AG08396 (cell line): ENCODE data around the gene ACTG1.
"Not testable (repeated sequence)": the region's sequence is repeated elsewhere in the genome, so short reads cannot be mapped to it uniquely, and the experiment has no call there.

Experiments
- DNase-seq: peaks from one replicate; pipeline ENCODE4 v3.0.0; 2012; ENCODE audit warnings: low spot score, mixed read lengths

Gene ACTG1

DNA sequence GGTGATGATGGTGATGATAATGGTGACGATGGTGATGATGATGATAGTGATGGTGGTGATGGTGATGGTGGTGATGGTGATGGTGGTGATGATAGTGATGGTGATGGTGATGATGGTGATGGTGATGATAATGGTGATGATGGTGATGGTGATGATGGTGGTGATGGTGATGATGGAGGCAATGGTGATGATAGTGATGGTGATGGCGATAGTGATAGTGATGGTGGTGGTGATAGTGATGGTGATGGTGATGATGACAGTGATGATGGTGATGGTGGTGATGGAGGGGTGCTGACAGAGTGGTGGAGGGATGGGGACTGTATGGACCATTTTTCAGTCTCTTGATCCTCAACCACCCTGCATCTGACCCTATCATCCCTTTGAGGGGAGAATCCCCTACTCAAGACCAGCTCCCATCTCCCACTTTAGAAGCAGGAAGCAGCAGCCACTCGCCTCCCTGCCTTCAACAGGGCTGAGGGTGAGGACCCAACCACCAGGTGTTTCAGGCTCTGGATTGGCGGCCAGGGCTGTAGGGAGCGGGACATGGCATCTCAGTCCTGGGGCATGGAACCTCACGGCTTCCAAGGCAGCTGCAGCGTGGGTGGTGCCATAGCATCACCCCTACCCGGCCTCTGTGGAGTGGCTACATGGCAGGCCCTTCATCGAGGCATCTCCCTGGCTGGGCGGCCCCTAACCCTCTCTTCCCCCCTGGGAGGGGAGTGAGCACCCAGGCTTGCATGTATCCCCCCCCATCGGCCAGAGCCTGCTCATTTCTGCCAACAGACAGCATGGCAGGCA, 20.1 kb upstream of the ACTG1 start:
- DNase-seq, result no peak

DNA sequence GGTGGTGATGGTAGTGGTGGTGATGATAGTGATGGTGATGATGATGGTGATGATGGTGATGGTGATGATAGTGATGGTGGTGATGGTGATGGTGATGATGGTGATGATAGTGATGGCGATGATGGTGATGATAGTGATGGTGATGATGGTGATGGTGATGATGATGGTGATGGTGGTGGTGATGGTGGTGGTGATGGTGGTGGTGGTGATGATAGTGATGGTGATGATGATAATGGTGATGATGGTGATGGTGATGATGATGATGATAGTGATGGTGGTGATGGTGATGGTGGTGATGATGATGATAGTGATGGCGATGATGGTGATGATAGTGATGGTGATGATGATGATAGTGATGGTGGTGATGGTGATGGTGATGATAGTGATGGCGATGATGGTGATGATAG, 19.4 kb upstream of the ACTG1 start:
- not testable (repeated sequence) for DNase-seq

DNA sequence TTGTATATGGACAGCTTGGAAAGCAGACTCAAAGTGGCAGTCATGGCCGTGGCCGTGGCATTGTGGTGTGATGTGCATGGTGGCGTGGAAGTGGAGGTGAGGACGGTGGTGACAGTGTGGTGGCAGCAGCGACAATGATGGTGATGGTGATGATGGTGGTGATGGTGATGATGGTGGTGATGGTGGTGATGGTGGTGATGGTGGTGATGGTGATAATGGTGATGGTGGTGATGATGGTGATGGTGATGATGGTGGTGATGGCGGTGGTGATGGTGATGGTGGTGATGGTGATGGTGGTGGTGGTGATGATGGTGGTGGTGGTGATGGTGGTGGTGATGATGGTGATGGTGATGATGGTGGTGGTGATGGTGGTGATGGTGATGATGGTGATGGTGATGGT, 18.4 kb upstream of the ACTG1 start:
- not testable (repeated sequence) for DNase-seq

DNA sequence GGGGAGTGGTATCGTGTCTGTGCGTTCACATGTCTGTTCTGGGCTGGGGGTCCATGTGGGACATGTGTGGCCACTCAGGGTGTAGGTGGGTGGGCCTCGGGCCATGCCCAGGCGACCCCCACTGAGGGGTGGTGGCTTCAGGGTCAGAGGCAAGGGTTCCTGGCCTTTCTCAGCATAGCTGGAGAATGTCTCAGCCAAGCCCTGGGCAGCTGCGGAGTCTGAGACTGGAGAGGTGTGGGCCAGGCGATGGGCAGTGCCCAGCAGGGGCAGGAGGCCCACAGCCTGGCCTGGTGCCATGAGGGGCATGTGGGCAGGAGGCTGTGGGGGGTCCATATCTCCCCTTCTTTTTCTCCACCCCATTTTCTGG, 16.8 kb upstream of the ACTG1 start:
- no peak for DNase-seq

DNA sequence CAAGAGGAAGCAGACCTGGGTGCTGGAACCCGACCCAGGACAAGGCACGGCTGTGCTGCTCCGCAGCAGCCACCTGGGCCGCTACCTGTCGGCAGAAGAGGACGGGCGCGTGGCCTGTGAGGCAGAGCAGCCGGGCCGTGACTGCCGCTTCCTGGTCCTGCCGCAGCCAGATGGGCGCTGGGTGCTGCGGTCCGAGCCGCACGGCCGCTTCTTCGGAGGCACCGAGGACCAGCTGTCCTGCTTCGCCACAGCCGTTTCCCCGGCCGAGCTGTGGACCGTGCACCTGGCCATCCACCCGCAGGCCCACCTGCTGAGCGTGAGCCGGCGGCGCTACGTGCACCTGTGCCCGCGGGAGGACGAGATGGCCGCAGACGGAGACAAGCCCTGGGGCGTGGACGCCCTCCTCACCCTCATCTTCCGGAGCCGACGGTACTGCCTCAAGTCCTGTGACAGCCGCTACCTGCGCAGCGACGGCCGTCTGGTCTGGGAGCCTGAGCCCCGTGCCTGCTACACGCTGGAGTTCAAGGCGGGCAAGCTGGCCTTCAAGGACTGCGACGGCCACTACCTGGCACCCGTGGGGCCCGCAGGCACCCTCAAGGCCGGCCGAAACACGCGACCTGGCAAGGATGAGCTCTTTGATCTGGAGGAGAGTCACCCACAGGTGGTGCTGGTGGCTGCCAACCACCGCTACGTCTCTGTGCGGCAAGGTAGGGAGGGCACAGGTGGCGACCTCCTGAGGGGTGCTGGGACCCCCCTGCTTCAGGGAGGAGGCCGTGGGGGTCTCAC, 16.2 kb upstream of the ACTG1 start:
- no peak for DNase-seq

DNA sequence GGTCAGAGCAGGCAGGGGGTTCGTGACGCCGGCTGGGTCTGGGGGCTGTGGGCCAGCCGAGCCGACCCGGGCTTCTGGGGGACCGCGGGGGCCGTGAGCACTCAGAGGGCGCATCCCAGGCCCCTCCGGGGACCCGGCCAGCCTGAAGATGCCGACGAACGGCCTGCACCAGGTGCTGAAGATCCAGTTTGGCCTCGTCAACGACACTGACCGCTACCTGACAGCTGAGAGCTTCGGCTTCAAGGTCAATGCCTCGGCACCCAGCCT, 15.7 kb upstream of the ACTG1 start:
- no peak for DNase-seq

DNA sequence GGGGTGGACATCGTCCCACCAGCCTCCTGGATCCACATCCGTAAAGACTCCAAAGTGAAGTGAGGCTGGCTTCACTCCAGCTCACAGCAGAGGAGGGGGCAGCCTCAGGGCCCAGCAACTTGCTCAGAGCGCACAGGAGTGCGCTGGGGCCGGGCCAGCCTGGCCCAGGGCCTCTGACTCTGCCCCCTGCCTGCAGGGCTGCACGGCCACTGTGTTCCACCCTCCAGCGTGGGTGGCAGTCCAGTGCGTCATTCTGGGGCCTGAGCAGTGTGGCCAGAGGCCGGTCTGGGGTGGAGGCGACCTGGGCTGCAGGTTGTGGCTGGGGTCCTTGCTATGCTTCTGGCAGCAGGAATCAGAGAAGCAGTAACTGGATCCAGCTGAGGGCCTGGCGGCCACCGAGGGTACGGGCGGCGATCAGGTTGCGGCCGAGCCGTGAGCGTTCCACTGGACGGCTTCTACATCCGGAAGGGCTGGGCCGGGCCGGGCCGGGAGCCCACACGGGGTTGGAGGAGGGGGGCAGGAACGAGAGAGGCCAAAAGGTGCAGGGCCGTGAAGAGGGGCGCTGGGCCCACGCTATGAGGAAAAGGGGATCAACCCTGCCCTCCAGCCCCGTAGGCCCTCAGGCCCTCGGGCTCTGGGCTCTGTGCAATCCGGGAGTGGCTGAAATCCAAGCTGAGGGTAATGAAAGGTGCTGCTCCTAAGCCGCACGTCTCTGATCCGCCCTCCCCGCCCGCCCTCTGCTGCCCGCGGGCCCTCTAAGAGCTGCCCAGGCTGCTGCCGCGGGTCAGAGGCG, 15.2 kb upstream of the ACTG1 start, which contains the start of gene FSCN2:
FSCN2 (plus strand) TSS at position 787 of the 793 bp plus-strand sequence. CDS start 155 bp downstream, outside the sequence.
- DNase-seq, result peak; percentile 74

DNA sequence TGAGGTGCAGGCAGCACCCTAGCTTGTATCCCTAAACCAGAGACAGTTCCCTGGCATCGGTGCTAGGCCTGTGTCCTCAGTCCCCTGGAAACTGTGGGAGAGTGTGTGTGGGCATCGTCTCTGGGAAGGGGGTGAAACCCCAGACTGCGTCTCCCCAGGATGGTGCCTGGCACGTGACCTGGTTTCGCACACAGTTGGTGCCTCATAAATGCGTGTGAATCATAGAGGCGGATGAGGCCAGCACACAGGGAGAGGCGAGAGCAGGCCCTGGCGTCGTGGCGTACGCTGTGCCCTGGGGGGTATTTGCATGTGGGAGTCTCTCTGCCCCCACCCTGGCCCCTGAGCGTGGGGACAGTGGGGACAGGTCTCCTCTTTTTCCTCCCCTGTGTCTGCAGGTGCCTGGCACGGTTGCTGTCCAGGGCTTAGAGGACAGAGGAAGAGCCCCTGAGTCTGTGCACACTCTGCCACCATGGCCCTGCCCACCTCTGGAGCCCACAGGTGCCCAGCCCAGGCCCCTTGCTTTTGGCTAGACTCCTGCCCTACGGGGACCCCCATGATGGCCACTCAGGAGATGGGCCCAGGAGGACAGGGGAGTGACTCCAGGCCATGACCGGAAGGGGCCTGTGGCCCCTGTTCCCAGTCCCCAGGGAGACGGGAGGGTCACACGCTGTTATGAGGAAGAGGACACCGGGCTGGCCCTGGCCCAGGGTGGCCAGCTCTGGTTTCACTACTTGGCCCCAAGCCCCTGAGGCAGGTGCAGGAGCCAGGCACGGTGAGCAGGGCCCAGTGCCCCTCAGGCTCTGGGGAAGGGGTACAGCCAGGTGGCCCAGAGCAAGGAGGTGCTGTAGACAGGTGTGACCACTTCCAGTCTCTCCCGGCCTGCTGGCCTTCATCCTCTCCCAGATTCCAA, 14.3 kb upstream of the ACTG1 start:
- DNase-seq, result no peak

DNA sequence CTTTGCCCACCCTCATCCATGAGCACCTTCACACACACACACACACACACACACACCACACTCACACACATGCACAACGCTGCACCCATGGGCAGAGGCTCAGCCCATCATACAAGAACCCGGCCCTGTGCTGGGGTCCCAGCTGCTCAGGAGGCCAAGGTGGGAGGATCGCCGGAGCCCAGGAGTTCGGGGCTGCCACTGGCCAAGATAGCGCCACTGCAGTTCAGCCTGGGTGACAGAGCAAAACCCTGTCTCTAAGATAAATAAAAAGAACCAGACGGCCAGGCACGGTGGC, 12.2 kb upstream of the ACTG1 start:
- no peak for DNase-seq

DNA sequence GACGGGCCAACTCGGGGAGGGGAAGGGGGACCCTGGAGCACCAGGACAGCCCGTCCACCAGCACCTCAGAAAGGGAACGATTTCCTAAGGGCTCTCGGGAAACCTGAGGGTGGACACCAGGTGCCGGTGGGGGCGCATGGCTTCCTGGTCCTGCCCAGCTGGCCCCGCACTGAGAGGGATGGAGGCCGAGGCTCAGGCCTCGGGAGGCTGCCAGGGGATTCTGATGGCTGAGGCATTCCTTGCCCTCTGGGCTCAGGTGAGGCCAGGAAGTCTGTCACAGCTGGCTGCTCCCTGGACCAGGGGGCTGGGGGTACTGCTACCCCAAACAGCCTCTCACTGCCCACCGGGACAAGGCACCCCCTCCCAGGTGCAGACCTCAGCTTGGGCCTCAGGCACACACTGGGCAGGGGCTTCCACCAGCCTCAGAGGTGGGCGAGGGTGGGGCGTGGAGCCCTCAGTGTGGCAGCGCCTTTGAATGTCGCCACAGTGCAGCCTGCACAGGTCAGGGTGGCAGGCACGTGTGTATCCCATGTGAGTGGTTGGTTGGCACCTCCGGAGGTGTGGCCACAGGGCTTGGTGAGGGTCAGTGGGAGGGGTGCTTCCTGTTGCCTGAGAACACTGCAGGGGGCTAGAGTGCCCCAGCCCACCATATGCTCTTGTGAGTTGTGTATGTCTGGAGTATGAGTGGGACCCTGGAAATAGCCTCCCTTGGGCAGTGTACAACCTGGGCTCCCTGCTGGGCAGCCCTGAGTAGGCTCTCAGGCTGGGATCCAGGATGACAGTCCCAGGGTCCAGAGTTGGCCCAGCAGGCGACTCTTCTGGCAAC, 11.7 kb upstream of the ACTG1 start:
- DNase-seq, result no peak

DNA sequence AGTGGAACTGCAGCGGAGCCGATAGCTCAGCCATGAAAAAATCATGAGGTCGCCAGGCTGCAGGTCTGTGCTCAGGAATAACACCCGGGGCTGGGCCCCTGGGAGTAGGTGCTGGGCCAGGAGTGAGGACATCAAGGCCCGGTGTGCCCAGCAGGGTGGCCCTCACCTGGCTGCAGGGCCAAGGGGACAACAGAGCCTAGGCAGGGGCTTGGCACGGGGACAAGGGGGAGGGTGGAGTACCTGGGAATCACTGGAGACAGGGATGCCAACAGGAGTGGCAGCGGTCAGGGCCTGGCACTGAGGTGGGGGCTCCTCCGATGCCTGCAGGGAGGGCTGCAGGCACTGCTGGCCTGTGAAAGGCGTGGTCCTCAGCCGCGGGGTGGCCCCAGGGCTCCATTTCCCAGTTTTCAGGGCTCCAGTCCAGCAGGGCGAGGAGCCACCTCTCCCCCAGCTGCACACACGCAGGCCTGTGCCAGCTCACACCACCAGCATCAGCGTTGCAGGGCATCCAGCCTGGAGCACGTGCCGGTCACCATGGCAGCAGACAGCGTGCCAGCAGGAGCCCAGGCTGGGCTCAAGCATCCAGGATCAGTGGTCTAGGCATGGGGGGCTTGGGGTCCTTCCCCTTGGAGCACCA, 10.9 kb upstream of the ACTG1 start:
- DNase-seq, result peak; percentile 89

DNA sequence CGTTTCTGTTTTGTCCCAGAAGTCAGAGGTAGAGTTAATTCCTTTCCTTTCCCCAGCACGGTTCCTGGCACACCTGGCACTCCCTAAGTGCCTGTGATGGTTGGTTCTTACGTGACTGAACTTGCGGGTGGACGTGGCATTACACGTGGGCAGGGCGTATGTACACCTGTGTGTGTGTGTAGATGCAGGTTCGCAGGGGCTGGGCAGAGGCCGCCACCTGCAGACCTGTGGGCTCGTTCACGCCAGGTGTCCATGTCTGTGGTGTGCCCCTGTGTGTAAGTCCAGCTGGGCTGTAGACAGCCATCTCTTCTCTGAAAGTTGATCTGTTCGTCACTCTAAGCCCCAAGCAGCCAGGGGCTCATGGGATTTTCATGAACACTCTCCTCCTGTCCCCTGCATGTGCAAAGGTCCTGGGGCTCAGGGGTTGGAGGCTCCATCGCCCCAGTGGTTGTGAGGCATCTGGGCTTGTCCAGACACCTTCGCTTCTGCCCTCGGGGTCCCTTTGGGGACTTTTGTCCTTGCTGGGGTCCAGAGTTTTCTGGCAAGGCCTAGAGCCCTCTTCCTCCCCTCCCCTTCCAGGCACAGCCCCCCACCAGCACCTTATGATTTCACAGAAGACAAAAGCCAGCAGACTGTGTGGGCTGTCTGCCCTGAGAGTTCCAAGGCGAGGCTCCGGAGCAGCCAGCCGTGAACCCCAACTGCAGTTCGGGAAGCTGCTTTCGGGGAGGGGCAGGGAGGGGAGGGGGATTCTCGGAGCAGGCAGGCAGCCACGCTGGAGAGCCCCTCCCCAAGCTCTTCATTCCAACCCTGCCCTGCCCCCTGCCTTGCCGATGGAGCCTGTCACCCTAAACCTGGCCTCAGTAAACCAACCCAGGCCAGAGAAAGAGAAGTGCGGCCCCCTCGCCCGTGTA, 10.1 kb upstream of the ACTG1 start:
- DNase-seq, result no peak

DNA sequence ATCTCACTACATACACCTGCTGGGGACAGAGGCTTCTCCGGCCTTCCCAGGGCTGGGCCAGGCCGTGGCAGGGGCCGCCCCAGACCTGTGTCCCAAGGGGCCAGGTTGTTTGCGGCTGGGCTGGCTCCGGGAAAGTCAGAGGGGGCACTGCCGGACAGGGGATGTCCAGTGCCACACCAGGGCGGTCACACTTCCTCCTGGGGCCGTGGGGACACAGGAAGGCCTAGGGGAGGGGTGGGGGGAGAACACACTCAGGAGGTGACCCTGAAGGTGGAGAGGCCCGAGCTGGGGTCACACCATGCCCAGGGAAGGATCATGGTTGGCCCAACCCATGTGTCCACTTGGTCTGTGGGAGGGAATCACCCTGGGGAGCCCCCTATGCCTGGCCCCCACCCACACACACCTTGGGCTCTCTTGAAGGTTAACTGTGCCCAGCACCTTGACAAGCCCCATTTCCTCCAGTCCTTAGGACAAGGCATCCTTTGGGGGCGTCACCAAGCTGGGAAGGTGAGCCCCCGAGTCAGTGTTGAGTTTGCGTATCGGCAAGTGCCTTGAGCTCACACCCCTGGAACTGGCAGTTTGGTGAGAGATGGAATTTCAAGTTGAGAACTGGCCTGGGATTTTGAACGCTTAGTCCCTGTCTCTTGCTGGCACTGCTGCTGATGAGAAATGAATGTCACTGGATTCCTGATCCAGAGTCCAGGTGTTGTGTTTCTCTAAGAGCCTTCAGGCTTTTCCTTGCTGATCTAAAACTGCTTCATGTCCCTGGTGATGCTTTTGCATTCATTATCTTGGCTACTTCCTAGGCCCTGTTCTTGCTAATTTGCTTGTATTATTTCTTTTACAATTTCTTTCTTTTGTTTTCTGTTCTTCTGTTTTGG, 7.7 kb upstream of the ACTG1 start:
- DNase-seq, result no peak

DNA sequence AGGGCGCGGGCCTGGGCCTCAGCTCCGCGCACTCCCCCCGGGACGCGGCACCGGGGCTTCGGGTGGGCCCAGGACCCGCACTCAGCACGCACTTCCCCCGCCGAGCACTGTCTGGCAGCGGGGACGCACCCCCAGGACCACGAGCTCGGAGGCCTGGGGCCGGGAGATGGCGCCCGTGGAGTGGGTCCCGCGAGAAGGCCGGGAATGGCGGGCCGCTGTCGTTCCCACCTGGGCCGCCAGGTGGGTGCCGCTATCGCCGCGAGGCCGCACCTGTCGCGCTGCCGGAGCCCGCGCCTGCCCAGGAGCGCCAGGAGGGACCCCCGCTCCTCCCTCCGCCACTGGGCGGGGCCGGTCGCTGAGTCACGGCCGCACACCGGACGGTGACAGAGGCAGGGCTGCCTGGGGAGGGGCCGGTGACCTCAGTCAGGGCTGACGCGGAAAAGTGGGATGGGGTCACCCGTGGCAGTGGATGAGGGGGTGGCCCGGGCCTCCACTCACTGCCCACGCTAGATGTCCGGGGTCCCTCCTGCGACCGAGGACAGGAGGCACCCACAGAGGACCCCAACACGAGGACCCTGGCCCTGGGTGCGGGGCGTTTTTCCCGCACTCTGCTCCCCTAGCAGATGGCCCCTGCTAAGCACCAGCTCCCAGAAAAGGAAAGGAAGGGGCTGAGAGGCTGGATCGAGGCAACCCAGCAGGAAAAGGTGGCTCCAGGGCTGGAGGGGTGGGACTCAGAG, 6.9 kb upstream of the ACTG1 start:
- DNase-seq, result no peak

DNA sequence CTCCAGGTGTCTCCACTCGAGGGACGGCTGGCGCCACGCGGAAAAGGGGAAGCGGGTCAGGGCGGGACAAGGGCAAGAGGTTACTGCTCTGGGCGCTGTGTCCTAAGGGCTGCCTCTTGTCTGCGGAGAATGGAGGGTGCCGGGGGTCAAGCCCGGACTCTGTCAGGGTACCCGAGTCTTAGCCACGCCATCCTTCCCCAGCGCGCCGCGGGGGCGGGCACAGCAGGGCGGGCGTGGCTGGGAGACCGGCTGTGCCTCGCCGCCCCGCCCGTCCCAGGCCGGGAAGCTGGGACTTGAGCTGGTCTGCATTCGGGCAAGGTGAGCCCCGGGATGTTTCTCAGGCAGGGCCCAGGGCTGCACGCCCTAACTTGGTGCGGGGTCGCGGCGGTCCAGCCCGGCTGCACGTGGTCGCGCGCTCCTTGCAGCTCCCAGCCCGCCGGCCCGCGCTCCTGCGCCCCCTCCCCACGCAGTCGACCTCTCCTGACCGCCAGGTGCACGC, 6.2 kb upstream of the ACTG1 start:
- DNase-seq, result peak; percentile 73

DNA sequence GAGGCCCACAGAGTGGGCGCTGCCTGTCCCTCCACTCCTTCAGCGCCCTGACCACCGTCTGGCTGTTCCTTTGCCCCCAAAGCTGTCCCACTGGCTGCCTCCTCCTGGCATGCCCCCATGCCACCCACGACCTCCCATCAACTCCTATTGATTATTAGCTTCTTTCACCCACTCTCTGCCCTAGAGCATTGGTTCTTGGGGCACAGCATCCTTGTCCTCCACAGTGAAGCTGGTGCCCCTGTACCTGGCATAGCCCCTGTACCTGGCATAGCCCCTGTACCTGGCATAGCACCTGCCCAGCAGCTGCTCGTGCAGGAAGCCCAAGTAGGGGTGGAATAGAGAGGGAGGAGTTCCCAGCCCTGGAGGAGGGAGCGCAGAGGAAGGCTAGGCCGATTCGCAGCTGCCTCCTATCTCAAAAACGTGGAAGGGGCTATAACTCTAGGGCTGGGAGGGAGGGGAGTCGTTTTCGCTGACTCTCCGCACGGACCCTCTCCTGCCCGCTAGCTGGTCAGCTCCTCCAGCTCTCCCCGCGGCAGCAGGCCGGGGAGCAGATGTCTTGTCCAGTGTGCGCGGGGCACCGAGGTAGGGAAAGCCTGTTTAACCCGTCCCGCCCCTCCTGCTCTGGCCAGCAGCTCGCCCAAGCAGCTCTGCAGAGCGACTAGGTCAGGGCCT, 5.7 kb upstream of the ACTG1 start:
- no peak for DNase-seq
